ENCODE measurements around the gene WRAP73. TPM values are rescaled to one million over a fixed set of nuclear protein-coding genes. Genes with fewer than 3 reads are reported as not detected.

Gene WRAP73
- total RNA-seq, 1 donor from 2014 or later, result 8.9 TPM

DNA sequence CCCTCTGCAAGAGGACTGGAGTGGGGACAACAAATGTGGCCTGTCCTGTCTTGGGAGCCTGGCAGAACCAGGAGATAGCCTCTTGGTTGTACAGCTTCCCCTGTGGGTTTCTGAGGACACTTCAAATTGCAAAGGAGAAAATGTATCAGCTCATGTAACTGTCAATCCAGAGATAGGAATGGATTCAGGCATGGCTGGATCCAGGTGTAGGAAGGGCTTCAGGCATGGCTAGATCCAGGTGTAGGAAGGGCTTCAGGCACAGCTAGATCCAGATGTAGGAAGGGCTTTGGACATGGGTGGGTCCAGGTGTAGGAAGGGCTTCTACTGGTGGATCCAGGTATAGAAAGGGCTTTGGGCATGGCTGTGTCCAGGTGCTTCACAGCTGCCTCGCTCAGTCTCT is 33.3 kb upstream of the WRAP73 start:
- DNase-seq (ENCODE audit: low spot score), result no peak
- no peak for ATAC-seq

DNA sequence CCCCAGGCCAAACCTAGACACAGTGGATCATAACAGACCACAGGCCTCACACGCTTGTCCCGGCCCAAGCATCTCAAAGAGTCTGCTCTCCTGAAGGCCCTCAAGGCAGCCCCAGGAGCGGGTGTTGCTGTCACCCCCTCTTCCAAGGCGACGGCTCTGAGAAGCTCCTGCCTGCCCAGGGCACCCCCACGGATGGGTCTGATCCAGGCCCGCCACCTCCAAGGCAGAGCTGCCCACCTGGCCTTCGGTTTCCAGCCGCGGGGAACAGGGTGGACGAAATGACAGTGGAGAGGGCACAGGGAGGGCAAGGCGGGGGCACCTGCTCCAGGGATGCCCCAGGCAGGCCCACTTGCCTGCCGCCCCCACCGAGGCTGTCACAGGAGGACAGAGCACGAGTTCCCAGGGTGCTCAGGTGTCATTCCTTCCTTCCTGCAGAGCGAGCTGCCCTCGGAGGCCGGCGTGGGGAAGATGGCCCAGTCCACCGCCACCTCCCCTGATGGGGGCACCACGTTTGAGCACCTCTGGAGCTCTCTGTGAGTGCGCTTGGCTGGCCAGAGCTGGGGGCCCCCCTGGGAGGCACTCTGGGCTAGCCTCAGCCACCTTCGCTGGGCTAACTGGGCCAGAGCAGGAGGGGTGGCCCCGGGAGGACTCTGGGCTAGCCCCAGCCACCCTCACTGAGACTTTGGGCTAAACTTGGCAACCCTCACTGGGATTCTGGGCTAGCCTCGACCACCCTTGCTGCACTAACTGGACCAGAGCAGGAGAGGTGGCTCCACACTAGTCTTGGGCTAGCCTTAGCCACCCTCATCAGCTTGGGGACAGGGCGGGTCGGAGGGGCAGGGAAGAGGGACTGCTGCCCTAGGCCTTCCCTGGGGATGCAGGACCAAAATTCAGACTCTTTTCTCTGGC is 32.2 kb upstream of the WRAP73 start:
- ATAC-seq (no peak), DNase-seq (ENCODE audit: low spot score) (no peak)

DNA sequence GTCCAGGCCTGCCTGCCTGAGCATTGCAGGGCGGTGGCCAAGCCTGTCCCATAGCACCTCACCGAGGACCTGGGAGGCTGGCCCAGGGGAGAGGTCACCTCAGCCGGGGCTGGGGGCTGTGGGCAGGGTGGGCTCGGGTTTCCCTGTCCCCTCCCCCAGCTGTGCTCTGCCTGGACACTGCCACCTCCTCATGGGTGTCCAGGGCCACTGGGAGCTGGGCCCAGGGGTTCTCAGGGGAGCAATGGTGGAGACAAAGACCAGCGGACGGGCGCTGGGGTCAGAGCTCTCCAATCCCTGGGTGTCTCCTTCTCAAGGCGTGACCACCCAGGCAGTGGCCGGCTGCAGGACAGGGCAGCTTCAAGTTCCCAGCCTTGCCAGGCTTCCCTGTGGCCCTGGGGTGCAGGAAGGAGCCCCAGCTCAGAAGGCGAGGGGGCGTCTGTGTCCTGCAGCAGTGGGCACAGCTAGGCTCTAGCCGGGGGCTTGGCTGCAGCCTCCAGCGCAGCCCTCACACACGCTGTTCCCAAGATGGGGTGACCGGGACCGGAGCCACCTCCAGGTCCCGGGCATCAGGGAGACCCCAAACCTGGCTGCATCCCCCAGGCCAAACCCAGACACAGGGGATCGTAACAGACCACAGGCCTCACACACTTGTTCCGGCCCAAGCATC is 31.5 kb upstream of the WRAP73 start:
- ATAC-seq (no peak), DNase-seq (ENCODE audit: low spot score) (no peak)

GRCh38 chr1:3680488-3681230 is 30.8 kb upstream of the WRAP73 start:
- ATAC-seq, result no peak
- DNase-seq (ENCODE audit: low spot score), result no peak

DNA sequence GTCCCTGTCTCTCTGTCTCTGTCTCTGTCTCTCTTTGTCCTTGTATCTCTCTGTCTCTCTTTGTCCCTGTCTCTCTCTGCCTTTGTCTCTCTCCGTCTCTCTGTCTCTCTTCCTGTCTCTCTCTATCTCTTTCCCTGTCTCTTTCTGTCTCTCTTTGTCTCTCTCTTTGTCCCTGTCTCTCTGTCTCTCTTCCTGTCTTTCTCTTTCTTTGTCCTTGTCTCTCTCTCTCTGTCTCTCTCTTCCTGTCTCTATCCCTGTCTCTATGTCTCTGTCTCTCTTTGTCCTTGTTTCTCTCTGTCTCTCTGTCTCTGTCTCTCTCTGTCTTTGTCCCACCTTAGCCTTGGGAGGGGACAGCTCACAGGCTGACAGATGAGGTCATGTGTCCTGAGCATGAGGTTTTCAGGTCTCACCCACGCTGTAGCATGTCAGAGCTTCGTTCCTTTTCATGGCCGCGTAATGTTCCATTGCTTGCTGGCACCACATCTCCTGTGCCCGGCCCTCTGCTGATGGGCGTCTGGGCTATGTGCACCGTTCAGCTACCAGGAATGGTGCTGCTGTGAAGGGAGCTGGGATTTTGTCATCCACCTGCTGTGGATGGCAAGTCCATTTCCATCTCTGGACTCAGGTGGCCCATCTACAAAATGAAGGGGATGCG is 30.0 kb upstream of the WRAP73 start:
- no peak for ATAC-seq
- DNase-seq (ENCODE audit: low spot score), result no peak

DNA sequence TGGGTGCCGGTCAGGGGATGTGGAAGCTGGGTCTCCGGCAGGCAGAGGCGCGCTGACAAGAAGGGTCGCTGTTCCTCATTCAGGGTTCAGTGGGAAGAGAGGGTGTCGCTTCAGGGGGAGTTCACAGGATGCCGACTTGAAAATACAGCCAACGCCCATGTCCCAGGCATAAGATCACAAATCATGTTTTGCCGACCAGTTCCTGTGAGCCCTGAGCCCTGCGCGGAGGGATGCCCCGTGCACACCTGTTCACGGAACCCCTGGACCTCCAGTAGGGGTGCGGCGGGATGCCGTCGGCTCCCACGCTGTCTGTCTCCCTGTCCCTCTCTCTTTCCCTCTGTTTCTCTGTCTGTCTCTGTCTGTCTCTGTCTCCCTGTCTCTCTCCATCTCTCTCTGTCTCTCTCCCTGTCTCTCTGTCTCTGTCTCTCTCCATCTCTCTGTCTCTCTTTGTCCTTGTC is 29.2 kb upstream of the WRAP73 start:
- ATAC-seq (no peak), DNase-seq (ENCODE audit: low spot score) (no peak)

DNA sequence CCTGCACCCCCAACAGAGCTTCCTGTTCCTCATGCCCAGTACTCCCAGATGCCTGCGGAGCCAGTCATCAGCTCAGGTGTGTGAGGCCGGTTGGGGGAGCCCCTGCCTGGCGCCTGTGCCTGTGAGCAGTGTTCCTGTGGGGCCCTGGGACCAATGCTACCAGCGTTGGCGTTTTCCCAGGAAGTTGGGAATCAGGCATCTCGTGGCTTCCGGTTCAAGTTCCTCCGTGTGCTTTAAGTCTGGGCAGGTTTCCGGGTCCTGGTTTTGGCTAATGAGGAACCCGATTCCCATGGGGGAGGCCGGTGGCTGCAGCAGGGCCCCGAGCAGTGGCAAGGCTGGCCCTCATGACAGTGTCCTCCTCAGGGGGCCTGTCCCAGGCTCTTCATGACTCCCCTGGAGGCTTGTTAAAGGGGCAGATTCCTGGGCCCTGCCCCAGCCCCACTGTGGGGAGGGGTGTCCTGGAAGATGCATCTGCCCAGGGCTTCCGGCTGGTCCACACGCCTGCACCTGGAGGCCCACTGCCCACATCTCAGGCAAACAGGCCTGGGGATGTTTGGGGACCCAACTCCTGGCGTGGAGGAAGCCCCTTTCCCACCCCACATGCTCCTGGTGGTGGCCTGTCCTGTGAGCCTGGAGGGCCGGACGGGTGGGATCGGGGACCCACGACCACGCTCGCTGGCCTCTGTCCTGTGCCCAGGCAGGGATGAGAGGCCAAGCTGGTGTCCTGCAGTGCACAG is 28.6 kb upstream of the WRAP73 start:
- ATAC-seq (no peak), DNase-seq (ENCODE audit: low spot score) (no peak)

GRCh38 chr1:3677484-3677883 is 27.6 kb upstream of the WRAP73 start:
- DNase-seq (ENCODE audit: low spot score) (no peak), ATAC-seq (no peak)

DNA sequence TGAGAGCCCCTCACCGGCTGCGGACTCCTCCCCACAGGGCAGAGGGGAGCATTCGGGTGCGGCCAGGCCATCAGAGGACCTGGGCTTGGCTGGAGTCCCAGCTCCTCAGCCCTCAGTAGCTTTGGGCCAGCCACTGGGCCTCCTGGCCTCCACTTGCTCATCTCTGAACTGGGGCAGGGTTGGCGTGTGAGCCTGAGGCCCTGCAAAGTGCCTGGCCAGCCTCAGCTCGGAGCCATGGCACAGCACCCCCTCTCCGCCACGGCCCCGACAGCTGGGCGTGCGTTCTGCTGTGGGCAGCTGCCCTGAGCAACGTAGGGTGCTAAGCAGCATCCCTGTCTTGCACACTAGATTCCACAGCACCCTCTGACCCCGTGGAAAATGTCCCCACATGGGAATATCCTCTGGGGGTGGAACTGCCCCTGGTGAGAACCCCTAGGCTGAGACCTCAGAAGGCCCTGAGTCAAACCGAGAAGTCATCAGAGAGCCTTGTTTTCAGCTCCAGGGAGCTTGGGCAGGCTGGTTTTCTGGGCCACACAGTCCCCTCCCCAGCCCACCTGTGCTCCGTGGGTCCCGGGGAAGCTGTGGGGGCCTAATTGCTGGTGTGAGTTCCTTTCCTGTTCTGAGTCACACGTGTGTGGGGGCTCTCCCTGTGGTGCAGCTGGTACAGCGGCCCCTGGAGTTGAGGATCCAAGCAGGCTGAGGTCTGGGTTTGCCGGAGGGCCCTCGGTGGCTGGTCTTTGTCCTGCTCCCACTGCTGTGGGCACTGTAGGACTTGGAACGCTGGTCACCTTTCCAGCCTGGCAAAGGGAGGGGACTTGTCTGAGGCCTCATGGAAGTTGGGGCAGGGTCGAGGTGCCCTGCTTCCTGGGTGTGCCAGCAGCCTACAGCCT is 26.9 kb upstream of the WRAP73 start:
- ATAC-seq (no peak), DNase-seq (ENCODE audit: low spot score) (no peak)

DNA sequence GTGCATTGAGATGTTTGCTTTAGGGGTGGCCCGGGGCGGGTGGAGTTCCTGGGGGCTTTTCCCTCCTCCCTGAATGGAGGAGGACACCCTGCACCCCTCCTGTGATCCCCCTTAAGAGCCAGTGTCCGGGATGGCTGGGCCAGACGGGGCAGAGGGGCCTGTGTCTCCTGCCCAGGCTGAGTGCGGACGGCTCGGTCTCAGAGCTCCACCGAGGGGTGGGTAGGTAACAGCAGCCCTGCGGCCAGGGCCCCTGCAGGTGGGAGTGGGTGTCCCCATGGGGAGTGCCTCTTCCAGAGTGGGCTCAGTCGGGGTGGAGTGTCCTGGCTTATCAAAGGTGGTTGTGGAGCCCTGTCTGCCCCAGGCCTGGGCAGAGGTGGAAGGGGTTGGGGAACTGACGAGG is 25.5 kb upstream of the WRAP73 start:
- no peak for DNase-seq (ENCODE audit: low spot score)
- no peak for ATAC-seq

GRCh38 chr1:3674100-3675094 is 24.5 kb upstream of the WRAP73 start:
- DNase-seq (ENCODE audit: low spot score) (no peak), ATAC-seq (no peak)

DNA sequence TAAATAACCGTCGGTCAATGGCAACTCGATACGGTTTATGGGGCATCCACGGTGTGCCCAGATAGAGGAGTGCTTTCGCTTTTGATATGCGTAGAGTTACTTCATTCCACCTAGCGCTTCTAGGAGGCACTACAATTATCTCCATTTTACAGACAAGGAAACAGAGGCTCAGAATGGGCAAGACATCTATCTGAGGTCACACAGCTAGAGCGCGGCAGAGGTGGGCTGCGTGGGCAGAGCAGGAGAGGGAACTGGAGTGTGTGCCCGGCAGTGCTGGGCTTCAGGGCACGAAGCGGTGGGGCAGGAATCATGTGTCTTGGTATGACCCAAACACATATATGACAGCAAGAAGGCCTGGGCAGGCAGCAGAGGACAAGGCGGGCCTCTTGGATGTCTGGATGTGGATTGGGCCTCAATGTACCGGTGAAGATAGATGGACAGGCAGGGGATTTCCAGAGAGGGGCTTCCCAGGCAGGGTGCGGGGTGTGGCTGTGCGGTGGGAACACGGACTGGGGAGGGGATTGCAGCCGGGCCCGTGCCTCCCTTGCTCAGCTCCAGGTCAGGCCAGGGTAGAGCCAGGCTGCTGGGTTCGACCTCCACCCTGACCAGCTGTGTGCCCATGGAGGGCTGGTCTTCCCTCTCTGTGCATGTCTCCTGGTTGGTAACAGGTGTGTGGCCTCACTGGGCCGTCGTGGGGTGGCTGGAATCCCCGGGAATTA is 23.6 kb upstream of the WRAP73 start:
- no peak for ATAC-seq
- DNase-seq (ENCODE audit: low spot score), result no peak

DNA sequence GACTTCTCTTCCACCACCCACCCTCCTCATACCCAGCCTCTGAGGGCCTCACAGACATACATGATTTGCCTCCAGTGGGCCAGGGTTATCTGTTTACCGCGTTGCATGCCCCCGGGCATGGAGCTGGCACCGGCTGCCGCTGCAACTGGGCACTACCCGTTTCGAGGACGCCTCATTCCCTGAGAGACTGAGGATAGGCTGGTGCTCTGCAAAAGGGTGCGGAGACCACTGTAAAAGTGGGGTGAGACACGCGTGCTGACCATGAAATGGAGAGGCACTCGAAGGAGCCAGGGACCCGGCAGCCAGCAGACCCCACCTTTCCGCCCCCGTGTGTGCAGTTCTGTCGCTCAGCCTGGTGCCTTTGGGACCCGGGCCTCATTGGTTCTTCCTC is 23.1 kb upstream of the WRAP73 start:
- ATAC-seq (no peak), DNase-seq (ENCODE audit: low spot score) (no peak)

DNA sequence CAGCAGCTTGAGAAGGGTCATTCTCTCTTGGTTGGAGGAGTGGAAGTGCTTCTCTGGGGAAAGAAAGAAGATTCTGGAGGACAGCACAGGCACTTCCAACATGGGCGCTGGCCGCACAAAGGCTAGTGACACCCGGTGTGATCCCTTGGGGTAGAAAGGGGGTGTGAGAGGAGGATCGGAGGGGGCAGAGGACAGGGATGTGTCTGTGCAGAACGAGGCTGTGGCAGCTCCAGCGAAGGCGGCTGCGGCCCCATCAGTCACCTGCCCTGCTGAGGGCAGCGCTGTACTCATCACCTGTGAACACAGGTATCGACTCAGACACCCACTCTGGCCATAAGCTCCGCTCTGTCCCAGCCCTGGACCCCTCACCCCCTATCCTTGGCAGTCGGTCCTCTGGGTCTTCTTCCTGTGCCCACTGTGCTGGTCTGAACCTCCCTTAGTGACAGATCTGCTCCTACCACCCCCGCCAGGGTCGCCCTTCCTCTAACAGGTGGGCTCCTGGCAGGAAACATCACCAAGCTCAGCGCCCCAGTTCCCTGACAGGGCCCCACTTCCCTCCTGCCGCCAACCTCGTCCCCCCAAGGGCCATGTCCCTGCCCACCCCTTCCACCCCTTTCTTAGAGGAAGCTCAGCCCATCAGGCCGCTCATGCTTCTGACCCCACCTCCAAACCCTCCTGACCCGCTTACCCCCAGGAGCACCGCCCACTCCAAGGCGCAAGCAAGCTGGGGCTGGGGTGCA is 22.5 kb upstream of the WRAP73 start:
- no peak for ATAC-seq
- no peak for DNase-seq (ENCODE audit: low spot score)

GRCh38 chr1:3671371-3672180 is 21.7 kb upstream of the WRAP73 start:
- DNase-seq (ENCODE audit: low spot score) (no peak), ATAC-seq (no peak)

GRCh38 chr1:3670823-3671265 is 20.9 kb upstream of the WRAP73 start:
- no peak for ATAC-seq
- DNase-seq (ENCODE audit: low spot score), result no peak

Data from left lobe of liver (tissue), 2 donors.